Lower leg skin (tissue), 3 donors: ENCODE results near the gene RHOF.

Experiments used
- CTCF ChIP-seq, 3 donors: fragments of 450-650 bp; IDR thresholded peaks; one replicate each; pipeline ENCODE4 v1.5.1; 2016; ENCODE audit warnings: antibody characterized with exemption in 3 of 3, mild to moderate bottlenecking in 3 of 3, moderate library complexity in 2 of 3
- POLR2A ChIP-seq, 2 donors: fragments of 450-650 bp; IDR thresholded peaks; one replicate each; pipeline ENCODE4 v1.6.1; 2016 to 2017; ENCODE audit warnings: antibody characterized with exemption in 2 of 2, mild to moderate bottlenecking in 1 of 2, moderate library complexity in 1 of 2

- TF ChIP-seq CTCF (IDR thresholded peaks at IDR 0.05) = no peak
- no peak for TF ChIP-seq POLR2A (IDR thresholded peaks at IDR 0.05)
These were observed 12.6 kb upstream of the RHOF start for GRCh38 chr12:121806009-121806545.
